KBM-7 (cell line): ENCODE data around the gene CHST15.

Experiments used
- DNase-seq: peaks from one replicate; pipeline ENCODE4 v3.0.0-alpha.2; 2015
- in situ Hi-C: fragments of 300-500 bp; cut with MboI; formaldehyde crosslinking; loops from 2 replicates; pipeline ENCODE4 v1.14.3; 2020; ENCODE audit warnings: low sequenced_read_pairs, low pct_unique_long_range_greater_than_20kb, mixed read lengths

CHST15 gene

GRCh38 chr10:123967626-123968243 is 125.7 kb downstream of the CHST15 start:
- in situ Hi-C loops = loop anchor here (10.0 kb wide), 1 partner anchor 393 kb away; no protein-coding TSS in a partner anchor
- peak; percentile 54 for DNase-seq

GRCh38 chr10:123966896-123967231 is 126.5 kb downstream of the CHST15 start:
- no peak for DNase-seq
- in situ Hi-C loops = loop anchor here (10.0 kb wide), 1 partner anchor 392 kb away; no protein-coding TSS in a partner anchor

GRCh38 chr10:123965973-123966895 is 127.2 kb downstream of the CHST15 start:
- DNase-seq = no peak
- in situ Hi-C loops = loop anchor here (10.0 kb wide), 1 partner anchor 391 kb away; no protein-coding TSS in a partner anchor

- in situ Hi-C loops = loop anchor here (10.0 kb wide), 1 partner anchor 390 kb away; no protein-coding TSS in a partner anchor
- no peak for DNase-seq
These were observed 128.4 kb downstream of the CHST15 start for GRCh38 chr10:123964953-123965352.

GRCh38 chr10:123962756-123963530 is 130.5 kb downstream of the CHST15 start:
- in situ Hi-C loops = loop anchor here (10.0 kb wide), 1 partner anchor 388 kb away; no protein-coding TSS in a partner anchor
- no peak for DNase-seq

GRCh38 chr10:123958241-123958640 is 135.2 kb downstream of the CHST15 start:
- in situ Hi-C loops = no loop called here

More at GRCh38 chr10:123958241-123958640, 135.2 kb downstream of the CHST15 start:
- no peak for DNase-seq
